HFFc6 (cell line): ENCODE data around the gene ENG. TPM values are rescaled to one million over a fixed set of nuclear protein-coding genes. Genes with fewer than 3 reads are reported as not detected.
A peak's percentile ranks its signal among the peaks of the same experiment; 100 is the strongest.

Experiments used
- DNase-seq: peaks from one replicate; pipeline ENCODE4 v3.0.0-alpha.2; 2018
- H3K27ac Mint-ChIP-seq: 2 replicates; pipeline ENCODE4 v1.8.0; 2020; ENCODE audit warnings: mild to moderate bottlenecking, mixed read lengths
- H3K27me3 Mint-ChIP-seq: 2 replicates; pipeline ENCODE4 v1.8.0; 2021; ENCODE audit warnings: mild to moderate bottlenecking, moderate library complexity, mixed read lengths; ENCODE audit not compliant: insufficient read depth
- H3K36me3 Mint-ChIP-seq: 2 replicates; pipeline ENCODE4 v1.8.0; 2021; ENCODE audit warnings: low read depth, mixed read lengths
- H3K4me1 Mint-ChIP-seq: 2 replicates; pipeline ENCODE4 v1.8.0; 2020; ENCODE audit warnings: low read depth, mixed read lengths
- H3K4me3 Mint-ChIP-seq: 2 replicates; pipeline ENCODE4 v1.8.0; 2020; ENCODE audit warnings: mild to moderate bottlenecking, moderate library complexity, mixed read lengths
- H3K9me3 Mint-ChIP-seq: 2 replicates; pipeline ENCODE4 v1.8.0; 2020; ENCODE audit warnings: mild to moderate bottlenecking, mixed read lengths
- total RNA-seq, 6 experiments: library from RNA; stranded (reverse); fragmentation: NEBNext Ultra II Directional; extraction: Animal tissue kit (Norgen Biotek cat#: 25700); gene quantifications; 2 replicates in 1 of 6; 3 replicates in 5 of 6; pipeline ENCODE4 v1.2.3, GENCODE V29; 2021
- TF ChIP-seq, protein P1 (sequence below): fragments of 200-600 bp; sonication (generic); IDR thresholded peaks from 2 replicates; pipeline ENCODE4 v1.5.0; 2021; ENCODE audit warnings: antibody characterized with exemption, mild to moderate bottlenecking

Gene ENG
- total RNA-seq, 6 experiments from 2014 or later: 205 to 249 (median 227) TPM

DNA sequence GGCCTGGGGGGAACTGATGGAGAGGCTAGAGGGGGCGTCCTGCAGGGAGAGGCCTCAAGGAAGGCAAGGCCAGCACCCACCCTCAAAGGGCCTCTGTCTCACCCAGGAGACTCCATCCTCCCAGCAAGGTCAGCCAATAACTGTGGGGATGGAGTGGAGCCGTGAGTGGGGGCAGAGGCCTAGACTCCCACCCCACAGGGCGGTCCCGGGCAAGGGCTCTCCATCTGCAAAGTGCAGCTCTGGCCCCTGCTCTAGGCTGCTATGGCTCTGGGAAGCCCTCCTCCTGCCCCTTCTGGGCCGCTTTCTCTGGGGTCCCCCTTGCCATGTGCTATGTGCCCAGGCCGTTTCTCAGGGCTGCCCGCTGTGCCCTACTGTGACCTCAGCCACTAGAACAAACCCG is 37.7 kb downstream of the ENG start:
- Mint-ChIP-seq H3K27ac (peak overlapping the region; percentile 69; the same call in 1 of the 2 replicates), H3K4me3 (no peak overlapping the region), H3K27me3 (peaks cover 22% of the 10 kb centered on the region), H3K9me3 (no peaks in the 10 kb centered on the region), H3K4me1 (no peaks in the 10 kb centered on the region; the same call in 1 of the 2 replicates), H3K36me3 (peaks cover 17% of the 10 kb centered on the region)
- TF ChIP-seq, protein P1, sequence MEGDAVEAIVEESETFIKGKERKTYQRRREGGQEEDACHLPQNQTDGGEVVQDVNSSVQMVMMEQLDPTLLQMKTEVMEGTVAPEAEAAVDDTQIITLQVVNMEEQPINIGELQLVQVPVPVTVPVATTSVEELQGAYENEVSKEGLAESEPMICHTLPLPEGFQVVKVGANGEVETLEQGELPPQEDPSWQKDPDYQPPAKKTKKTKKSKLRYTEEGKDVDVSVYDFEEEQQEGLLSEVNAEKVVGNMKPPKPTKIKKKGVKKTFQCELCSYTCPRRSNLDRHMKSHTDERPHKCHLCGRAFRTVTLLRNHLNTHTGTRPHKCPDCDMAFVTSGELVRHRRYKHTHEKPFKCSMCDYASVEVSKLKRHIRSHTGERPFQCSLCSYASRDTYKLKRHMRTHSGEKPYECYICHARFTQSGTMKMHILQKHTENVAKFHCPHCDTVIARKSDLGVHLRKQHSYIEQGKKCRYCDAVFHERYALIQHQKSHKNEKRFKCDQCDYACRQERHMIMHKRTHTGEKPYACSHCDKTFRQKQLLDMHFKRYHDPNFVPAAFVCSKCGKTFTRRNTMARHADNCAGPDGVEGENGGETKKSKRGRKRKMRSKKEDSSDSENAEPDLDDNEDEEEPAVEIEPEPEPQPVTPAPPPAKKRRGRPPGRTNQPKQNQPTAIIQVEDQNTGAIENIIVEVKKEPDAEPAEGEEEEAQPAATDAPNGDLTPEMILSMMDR: no peak
- DNase-seq: no peak

DNA sequence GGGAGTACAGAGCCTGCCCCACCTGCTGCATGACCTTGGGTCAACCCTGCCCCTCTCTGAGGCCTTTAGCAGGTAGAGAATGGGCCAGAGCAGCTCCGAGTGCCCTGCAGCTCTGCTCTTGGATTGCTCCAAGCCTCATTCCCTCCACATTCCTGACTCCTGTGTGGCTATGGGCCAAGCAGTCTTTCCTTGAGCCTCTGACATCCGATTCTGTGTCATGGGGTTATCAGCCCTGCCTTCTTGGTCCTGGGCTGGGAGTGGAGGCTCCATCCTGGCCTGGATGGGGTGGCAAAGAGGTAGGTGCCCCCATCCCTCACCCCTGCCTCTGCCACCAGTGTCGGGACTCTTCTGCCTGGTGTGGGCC is 38.1 kb downstream of the ENG start:
- H3K27me3 Mint-ChIP-seq: peaks cover 22% of the 10 kb centered on the region
- H3K4me3 Mint-ChIP-seq: no peak overlapping the region
- H3K27ac Mint-ChIP-seq: no peak overlapping the region
- TF ChIP-seq, protein P1: no peak
- H3K4me1 Mint-ChIP-seq: no peaks in the 10 kb centered on the region; the same call in 1 of the 2 replicates
- H3K9me3 Mint-ChIP-seq: no peaks in the 10 kb centered on the region
- peaks cover 17% of the 10 kb centered on the region for H3K36me3 Mint-ChIP-seq
- DNase-seq: no peak

DNA sequence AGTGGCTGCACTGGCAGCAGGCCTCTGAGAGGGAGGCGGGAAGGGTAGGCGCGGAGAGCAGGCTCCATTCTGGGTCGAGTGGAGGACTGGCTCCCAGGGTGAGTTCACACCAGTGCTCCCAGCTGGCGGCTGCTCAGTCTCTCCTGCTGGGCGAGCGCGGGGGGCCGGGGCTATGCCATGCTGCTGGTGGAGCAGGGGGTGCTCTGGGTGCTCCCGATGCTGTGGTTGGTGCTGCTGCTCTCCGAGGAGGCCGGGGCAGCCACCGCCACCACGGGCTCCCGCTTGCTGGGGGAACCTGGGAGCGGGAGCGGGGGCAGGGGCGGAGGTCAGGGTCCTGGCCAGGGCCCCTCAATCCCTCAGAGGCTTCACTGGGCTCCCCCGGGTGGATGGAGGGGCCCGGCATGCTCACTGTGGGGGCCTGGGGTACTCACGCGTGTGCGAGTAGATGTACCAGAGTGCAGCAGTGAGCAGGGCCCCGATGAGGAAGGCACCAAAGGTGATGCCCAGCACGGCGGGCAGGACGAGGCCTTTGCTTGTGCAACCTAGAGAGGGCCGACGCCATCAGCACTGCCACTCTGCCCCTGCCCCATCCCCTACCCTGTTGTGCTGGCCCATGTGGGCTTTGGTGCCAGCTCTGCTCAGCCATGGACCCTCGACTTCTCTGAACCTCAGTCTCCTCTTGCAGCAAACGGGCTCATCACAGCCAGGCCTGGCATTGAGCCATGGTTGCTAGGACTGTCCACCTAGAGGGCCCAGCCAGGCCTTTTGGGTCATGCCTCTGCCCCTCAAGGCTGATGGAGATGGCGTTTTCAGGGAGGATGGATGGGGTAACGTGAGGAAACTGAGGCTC is 38.7 kb downstream of the ENG start:
- H3K4me1 Mint-ChIP-seq: no peaks in the 10 kb centered on the region; the same call in 1 of the 2 replicates
- DNase-seq: no peak
- H3K27me3 Mint-ChIP-seq: peaks cover 20% of the 10 kb centered on the region
- no peak overlapping the region for H3K4me3 Mint-ChIP-seq
- no peaks in the 10 kb centered on the region for H3K9me3 Mint-ChIP-seq
- no peak overlapping the region for H3K27ac Mint-ChIP-seq
- peaks cover 17% of the 10 kb centered on the region for H3K36me3 Mint-ChIP-seq
- TF ChIP-seq, protein P1: no peak

DNA sequence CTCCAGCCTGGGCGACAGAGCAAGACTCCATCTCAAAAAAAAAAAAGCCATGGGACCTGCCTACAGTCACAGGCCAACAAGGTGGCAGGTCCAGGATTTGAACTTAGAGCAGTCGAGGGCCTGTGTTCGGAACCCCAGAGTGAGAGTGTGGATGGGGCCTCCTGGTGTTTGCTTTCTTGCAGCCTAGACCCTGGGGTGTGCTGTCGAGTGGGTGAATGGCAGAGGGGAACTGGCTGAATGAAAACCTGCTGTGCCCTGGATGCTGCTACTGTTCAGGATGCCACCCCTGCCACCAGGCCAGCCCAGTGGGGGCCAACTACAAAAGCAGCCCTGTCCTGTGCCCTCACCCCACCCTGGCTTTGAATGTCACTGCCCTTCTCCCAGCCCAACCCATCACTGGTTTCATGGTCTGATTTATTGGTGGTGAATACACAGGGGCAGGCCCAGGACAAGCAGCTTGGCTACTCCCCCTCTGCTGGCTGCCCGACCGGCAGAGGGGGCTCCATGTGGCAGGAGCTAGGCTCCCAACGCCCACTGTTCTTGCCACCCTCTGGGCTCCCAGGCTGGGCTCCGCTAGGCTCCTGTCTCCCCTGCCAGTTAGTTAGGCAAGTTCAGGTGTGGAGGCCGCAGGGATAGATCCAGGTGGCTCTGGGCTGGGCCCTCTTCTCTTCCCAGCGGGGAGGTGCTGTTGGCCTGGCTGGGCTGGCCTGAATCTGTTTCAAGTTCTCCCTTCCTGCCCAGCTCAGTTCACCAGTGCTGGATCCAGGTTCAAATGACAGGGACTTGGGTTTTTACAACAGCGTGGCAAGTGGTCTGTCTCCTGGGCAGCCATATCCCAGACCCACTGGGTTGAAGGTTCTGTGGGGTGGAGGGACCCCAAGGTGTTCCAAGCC is 39.6 kb downstream of the ENG start:
- no peak for DNase-seq
- Mint-ChIP-seq H3K27me3 (peaks cover 20% of the 10 kb centered on the region), H3K36me3 (peaks cover 17% of the 10 kb centered on the region), H3K4me1 (no peaks in the 10 kb centered on the region; the same call in 1 of the 2 replicates), H3K9me3 (no peaks in the 10 kb centered on the region), H3K4me3 (no peak overlapping the region), H3K27ac (no peak overlapping the region; the same call in 1 of the 2 replicates)
- TF ChIP-seq, protein P1: no peak

DNA sequence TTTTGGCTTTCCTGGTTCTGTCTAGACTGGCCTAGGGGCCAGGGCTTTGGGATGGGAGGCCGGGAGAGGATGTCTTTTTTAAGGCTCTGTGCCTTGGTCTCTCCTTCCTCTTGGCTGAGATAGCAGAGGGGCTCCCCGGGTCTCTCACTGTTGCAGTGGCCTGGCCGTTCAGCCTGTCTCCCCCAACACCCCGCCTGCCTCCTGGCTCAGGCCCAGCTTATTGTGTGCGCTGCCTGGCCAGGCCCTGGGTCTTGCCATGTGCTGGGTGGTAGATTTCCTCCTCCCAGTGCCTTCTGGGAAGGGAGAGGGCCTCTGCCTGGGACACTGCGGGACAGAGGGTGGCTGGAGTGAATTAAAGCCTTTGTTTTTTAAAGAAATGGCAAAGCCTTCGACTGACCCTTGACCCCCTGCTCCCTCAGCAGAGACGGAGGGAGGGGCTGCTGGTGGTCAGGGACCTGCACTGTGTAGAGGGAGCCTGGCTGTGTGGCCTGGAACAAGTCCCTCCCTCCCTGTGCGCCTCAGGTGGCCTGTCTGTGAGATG is 40.7 kb downstream of the ENG start:
- H3K27me3 Mint-ChIP-seq: peaks cover 22% of the 10 kb centered on the region
- TF ChIP-seq, protein P1: no peak

More for the DNA sequence above, 40.7 kb downstream of the ENG start:
- H3K36me3 Mint-ChIP-seq: peaks cover 16% of the 10 kb centered on the region
- H3K9me3 Mint-ChIP-seq: no peaks in the 10 kb centered on the region
- H3K27ac Mint-ChIP-seq: no peak overlapping the region
- H3K4me1 Mint-ChIP-seq: no peaks in the 10 kb centered on the region; the same call in 1 of the 2 replicates
- DNase-seq: no peak
- no peak overlapping the region for H3K4me3 Mint-ChIP-seq
